GM12874 (cell line): ENCODE data around the gene RAD51D.
A peak's percentile ranks its signal among the peaks of the same experiment; 100 is the strongest.

Experiments used
- CTCF ChIP-seq: IDR thresholded peaks from 2 replicates; pipeline ENCODE4 v1.5.1; 2011; ENCODE audit warnings: low read depth, mild to moderate bottlenecking, control low read depth, low read length, moderate library complexity; ENCODE audit not compliant: insufficient read depth

Gene RAD51D

GRCh38 chr17:35121315-35121714 lies 1.7 kb upstream of the RAD51D start, which contains the start of gene FNDC8:
FNDC8 (plus strand) TSS chr17:35121615; CDS start chr17:35121694, 79 bp downstream.
- no peak for TF ChIP-seq CTCF

- peak; percentile 59 for TF ChIP-seq CTCF
Measured at GRCh38 chr17:35117984-35118383, 1.7 kb downstream of the RAD51D start.

- no peak for TF ChIP-seq CTCF
Measured at GRCh38 chr17:35116845-35117244, 2.8 kb downstream of the RAD51D start.

- no peak for TF ChIP-seq CTCF
Measured at GRCh38 chr17:35104844-35105450, 14.7 kb downstream of the RAD51D start.

GRCh38 chr17:35103271-35103670 lies 16.4 kb downstream of the RAD51D start:
- TF ChIP-seq CTCF: no peak

- TF ChIP-seq CTCF: no peak
Measured at GRCh38 chr17:35101725-35102124, 17.9 kb downstream of the RAD51D start.

GRCh38 chr17:35101036-35101435 lies 18.6 kb downstream of the RAD51D start:
- TF ChIP-seq CTCF: no peak
